Activated T-helper 1 cell treated with anti-CD3 and anti-CD28 coated beads, Interleukin-12 subunit alpha, Interleukin-12 subunit beta, Interleukin-2, Interleukin-4 antibody, amounts not matched to agents 30 ng/mL and 10 ng/mL and 1 ng/mL, durations not matched to agents 14 hours and 24 hours and 36 hours (primary cell): ENCODE results near the gene TCL1A. TPM values are rescaled to one million over a fixed set of nuclear protein-coding genes. Genes with fewer than 3 reads are reported as not detected.
"Not testable (repeated sequence)": the region's sequence is repeated elsewhere in the genome, so short reads cannot be mapped to it uniquely, and the experiment has no call there.

Experiments used
- DNase-seq: peaks from one replicate; pipeline ENCODE4 v3.0.0; 2021; ENCODE audit warnings: low spot score
- H3K27ac Mint-ChIP-seq: one replicate; pipeline ENCODE4 v1.8.0; 2021; ENCODE audit warnings: mild to moderate bottlenecking, mixed read lengths
- H3K27me3 Mint-ChIP-seq: one replicate; pipeline ENCODE4 v1.8.0; 2022; ENCODE audit warnings: mild to moderate bottlenecking, moderate library complexity, mixed read lengths; ENCODE audit not compliant: insufficient read depth
- H3K36me3 Mint-ChIP-seq: one replicate; pipeline ENCODE4 v1.8.0; 2021; ENCODE audit warnings: low read depth, mixed read lengths
- H3K4me1 Mint-ChIP-seq: one replicate; pipeline ENCODE4 v1.8.0; 2021; ENCODE audit warnings: low read depth, mixed read lengths
- H3K4me3 Mint-ChIP-seq: one replicate; pipeline ENCODE4 v1.8.0; 2021; ENCODE audit warnings: mild to moderate bottlenecking, moderate library complexity, mixed read lengths
- H3K9me3 Mint-ChIP-seq: one replicate; pipeline ENCODE4 v1.8.0; 2021; ENCODE audit warnings: mixed read lengths
- intact Hi-C: fragments of 100-400 bp; cut with micrococcal nuclease; formaldehyde crosslinking; loops from one replicate; pipeline ENCODE4 v1.15.1; 2024
- total RNA-seq: library from RNA; stranded (reverse); gene quantifications from 2 replicates; pipeline ENCODE4 v1.2.3, GENCODE V29; 2022

The TCL1A gene
- not detected in 2 replicates for total RNA-seq

GRCh38 chr14:95713596-95714371 is at the start of gene TCL1A:
TCL1A (minus strand) TSS chr14:95714125; CDS start chr14:95714066, 59 bp downstream.
- H3K27ac Mint-ChIP-seq: no peak within 1 kb of the TSS
- H3K27me3 Mint-ChIP-seq: peaks cover 12% of the 10 kb centered on the region
- H3K4me3 Mint-ChIP-seq: no peak within 1 kb of the TSS
- no peaks in the 10 kb centered on the region for H3K36me3 Mint-ChIP-seq
- intact Hi-C loops: no loop called here
- H3K9me3 Mint-ChIP-seq: no peaks in the 10 kb centered on the region
- no peaks in the 10 kb centered on the region for H3K4me1 Mint-ChIP-seq
- no peak for DNase-seq

DNA sequence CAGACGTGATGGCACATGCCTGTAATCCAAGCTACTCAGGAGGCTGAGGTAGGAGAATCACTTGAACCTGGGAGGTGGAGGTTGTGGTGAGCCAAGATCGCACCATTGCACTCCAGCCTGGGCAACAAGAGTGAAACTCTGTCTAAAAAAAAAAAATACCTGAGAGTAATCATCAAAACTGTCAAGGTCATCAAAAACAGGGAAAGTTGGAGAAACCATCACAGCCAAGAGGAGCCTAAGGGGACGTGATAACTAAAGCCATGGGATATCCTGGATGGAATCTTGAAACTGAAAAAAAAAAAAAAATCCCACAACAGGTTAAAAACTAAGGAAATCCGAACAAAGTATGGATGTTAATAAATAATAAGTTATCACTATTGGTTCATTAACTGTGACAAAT is 49.1 kb upstream of the TCL1A start:
- DNase-seq, H3K27me3 Mint-ChIP-seq, H3K36me3 Mint-ChIP-seq, H3K4me3 Mint-ChIP-seq, H3K4me1 Mint-ChIP-seq, H3K9me3 Mint-ChIP-seq, H3K27ac Mint-ChIP-seq, intact Hi-C loops: not testable (repeated sequence)

DNA sequence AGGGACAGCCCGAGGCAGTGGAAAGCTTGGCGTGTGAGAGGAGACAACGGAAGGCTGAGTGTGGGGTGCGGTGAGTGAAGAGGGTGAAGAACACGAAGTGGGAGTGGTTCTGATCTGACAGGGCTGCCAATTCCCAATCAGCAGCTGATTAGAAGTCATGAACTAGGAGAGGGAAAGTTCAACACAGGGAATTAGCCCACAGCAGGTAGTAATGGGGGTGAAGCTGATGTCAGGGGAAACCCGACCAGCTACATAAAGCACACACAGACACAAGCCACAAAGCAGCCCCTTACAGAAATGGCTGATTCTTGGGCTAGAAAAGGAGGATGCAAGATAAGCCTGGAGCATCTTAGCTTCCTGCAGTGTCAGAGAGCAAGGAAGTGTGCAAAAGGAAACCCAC is 47.5 kb upstream of the TCL1A start:
- no peaks in the 10 kb centered on the region for H3K9me3 Mint-ChIP-seq
- no peak overlapping the region for H3K4me3 Mint-ChIP-seq
- H3K4me1 Mint-ChIP-seq: no peaks in the 10 kb centered on the region
- no peak for DNase-seq
- no peaks in the 10 kb centered on the region for H3K36me3 Mint-ChIP-seq
- intact Hi-C loops: no loop called here
- peaks cover 10% of the 10 kb centered on the region for H3K27me3 Mint-ChIP-seq
- H3K27ac Mint-ChIP-seq: no peak overlapping the region

GRCh38 chr14:95760596-95760995 is 46.7 kb upstream of the TCL1A start:
- Mint-ChIP-seq H3K4me1 (no peaks in the 10 kb centered on the region), H3K9me3 (no peaks in the 10 kb centered on the region), H3K4me3 (no peak overlapping the region), H3K27ac (no peak overlapping the region), H3K36me3 (no peaks in the 10 kb centered on the region), H3K27me3 (peaks cover 10% of the 10 kb centered on the region)
- intact Hi-C loops: no loop called here
- DNase-seq: no peak

DNA sequence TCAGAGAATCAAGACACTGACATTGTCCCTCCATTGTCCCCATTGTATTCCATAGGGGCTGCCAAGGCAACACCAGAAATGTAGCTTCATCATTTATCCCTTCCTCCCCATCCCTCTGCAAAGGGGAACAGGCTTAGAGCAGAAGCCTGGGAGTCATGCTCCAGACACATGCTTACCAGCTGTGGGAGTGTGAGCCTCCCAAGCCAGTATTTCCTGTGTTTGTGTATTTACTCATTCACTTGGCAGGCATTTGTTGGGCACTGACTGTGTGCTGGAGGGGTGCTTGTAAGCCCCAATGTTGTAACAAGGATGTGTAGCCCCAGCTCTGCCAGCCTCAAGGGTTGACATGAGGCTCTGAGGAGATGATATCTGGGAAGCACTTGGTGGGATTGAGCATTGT is 46.0 kb upstream of the TCL1A start:
- DNase-seq: no peak
- no peaks in the 10 kb centered on the region for H3K4me1 Mint-ChIP-seq
- H3K36me3 Mint-ChIP-seq: no peaks in the 10 kb centered on the region
- H3K27me3 Mint-ChIP-seq: peaks cover 10% of the 10 kb centered on the region
- no peak overlapping the region for H3K27ac Mint-ChIP-seq
- no peaks in the 10 kb centered on the region for H3K9me3 Mint-ChIP-seq
- H3K4me3 Mint-ChIP-seq: no peak overlapping the region
- intact Hi-C loops: no loop called here

DNA sequence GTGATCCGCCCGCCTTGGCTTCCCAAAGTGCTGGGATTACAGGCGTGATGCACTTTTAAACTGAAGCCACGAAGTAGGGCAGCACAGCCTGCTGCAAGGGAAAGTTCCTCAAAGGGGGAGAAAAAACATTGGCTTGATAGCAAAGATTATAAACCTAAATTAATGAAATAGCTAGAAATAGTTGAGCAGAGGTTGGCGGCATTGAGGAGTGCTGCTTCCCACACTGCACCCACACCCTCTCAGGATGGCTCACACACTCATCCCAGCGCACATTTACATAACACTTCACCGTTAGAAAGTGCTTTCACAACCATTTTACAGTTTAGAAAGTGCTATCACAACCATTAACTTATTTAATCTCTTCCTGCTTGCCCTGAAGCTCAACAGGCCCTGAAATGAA is 44.4 kb upstream of the TCL1A start:
- Mint-ChIP-seq H3K4me3 (no peak overlapping the region), H3K9me3 (no peaks in the 10 kb centered on the region), H3K36me3 (no peaks in the 10 kb centered on the region), H3K27ac (no peak overlapping the region), H3K4me1 (no peaks in the 10 kb centered on the region), H3K27me3 (peaks cover 10% of the 10 kb centered on the region)
- no peak for DNase-seq
- intact Hi-C loops: no loop called here

GRCh38 chr14:95756751-95757150 is 42.8 kb upstream of the TCL1A start:
- no peak for DNase-seq
- Mint-ChIP-seq H3K27me3 (peaks cover 2% of the 10 kb centered on the region), H3K36me3 (no peaks in the 10 kb centered on the region), H3K9me3 (no peaks in the 10 kb centered on the region), H3K4me1 (no peaks in the 10 kb centered on the region), H3K27ac (no peak overlapping the region), H3K4me3 (no peak overlapping the region)
- intact Hi-C loops: no loop called here

- intact Hi-C loops: no loop called here
- DNase-seq: no peak
- Mint-ChIP-seq H3K27me3 (peaks cover 2% of the 10 kb centered on the region), H3K4me3 (no peak overlapping the region), H3K27ac (no peak overlapping the region), H3K36me3 (no peaks in the 10 kb centered on the region), H3K4me1 (no peaks in the 10 kb centered on the region), H3K9me3 (no peaks in the 10 kb centered on the region)
Measured at GRCh38 chr14:95756127-95756526, 42.2 kb upstream of the TCL1A start.

- intact Hi-C loops: no loop called here
- H3K4me1 Mint-ChIP-seq: peaks cover 7% of the 10 kb centered on the region
- H3K27ac Mint-ChIP-seq: no peak overlapping the region
- peaks cover 3% of the 10 kb centered on the region for H3K36me3 Mint-ChIP-seq
- H3K4me3 Mint-ChIP-seq: no peak overlapping the region
- H3K9me3 Mint-ChIP-seq: peaks cover 6% of the 10 kb centered on the region
- H3K27me3 Mint-ChIP-seq: no peaks in the 10 kb centered on the region
- no peak for DNase-seq
Measured at GRCh38 chr14:95741781-95742180, 27.9 kb upstream of the TCL1A start.

DNA sequence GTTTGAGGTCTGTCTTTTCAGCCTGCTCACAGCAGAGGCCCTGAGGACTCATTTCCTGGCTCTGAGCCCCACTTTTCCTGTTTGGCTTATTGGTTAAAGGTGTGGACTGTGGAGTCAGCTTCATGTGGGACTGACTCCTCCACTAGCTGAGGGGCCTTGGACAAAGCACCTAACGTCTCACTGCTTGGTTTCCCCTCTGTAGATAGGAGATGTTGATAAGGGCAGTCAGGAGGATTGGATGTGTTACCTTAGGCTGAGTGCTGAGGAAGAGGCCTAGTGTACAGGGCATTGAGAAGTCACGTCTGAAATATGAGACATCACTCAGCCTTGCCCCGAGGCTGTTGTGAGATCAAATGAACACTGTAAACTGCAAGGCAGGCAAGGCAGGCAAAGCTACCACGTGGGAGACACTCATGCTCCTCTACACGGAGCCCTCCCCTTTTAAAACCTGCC is 27.1 kb upstream of the TCL1A start:
- H3K4me3 Mint-ChIP-seq: no peak overlapping the region
- intact Hi-C loops: no loop called here
- peaks cover 7% of the 10 kb centered on the region for H3K4me1 Mint-ChIP-seq
- H3K27me3 Mint-ChIP-seq: no peaks in the 10 kb centered on the region
- H3K27ac Mint-ChIP-seq: no peak overlapping the region
- H3K36me3 Mint-ChIP-seq: peaks cover 3% of the 10 kb centered on the region
- DNase-seq: no peak
- H3K9me3 Mint-ChIP-seq: peaks cover 6% of the 10 kb centered on the region

- peaks cover 1% of the 10 kb centered on the region for H3K27me3 Mint-ChIP-seq
- H3K27ac Mint-ChIP-seq: no peak overlapping the region
- peaks cover 7% of the 10 kb centered on the region for H3K4me1 Mint-ChIP-seq
- H3K9me3 Mint-ChIP-seq: peaks cover 6% of the 10 kb centered on the region
- no peak overlapping the region for H3K4me3 Mint-ChIP-seq
- no peak for DNase-seq
- peaks cover 3% of the 10 kb centered on the region for H3K36me3 Mint-ChIP-seq
- intact Hi-C loops: no loop called here
Measured at GRCh38 chr14:95739356-95739755, 25.4 kb upstream of the TCL1A start.

- H3K36me3 Mint-ChIP-seq: no peaks in the 10 kb centered on the region
- peaks cover 9% of the 10 kb centered on the region for H3K27me3 Mint-ChIP-seq
- H3K27ac Mint-ChIP-seq: no peak overlapping the region
- DNase-seq: no peak
- no peaks in the 10 kb centered on the region for H3K9me3 Mint-ChIP-seq
- no peak overlapping the region for H3K4me3 Mint-ChIP-seq
- H3K4me1 Mint-ChIP-seq: no peaks in the 10 kb centered on the region
- intact Hi-C loops: no loop called here
Measured at GRCh38 chr14:95733212-95733611, 19.3 kb upstream of the TCL1A start.

DNA sequence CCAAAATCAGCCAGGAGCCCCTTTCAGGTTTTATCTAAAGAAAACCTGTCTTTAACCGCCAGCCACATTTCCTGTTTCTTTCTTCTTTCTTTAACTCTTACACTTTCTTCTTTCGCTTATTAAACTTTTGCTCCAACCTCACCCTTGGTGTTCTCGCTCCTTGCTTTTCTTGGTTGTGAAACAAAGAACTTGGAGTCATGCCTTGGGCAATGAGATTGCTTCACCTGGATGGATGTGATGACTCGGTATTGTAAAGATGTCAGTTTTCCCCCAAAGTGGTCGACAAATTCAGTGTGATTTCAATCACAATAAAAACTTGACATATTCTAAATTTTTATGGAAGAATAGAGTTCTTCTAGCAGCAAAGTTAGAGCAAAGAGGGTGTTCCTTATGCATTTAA is 16.2 kb upstream of the TCL1A start:
- Mint-ChIP-seq H3K27me3 (peaks cover 7% of the 10 kb centered on the region), H3K27ac (no peak overlapping the region)

More for the DNA sequence above, 16.2 kb upstream of the TCL1A start:
- no peak for DNase-seq
- no peaks in the 10 kb centered on the region for H3K36me3 Mint-ChIP-seq
- H3K9me3 Mint-ChIP-seq: no peaks in the 10 kb centered on the region
- intact Hi-C loops: no loop called here
- no peak overlapping the region for H3K4me3 Mint-ChIP-seq
- no peaks in the 10 kb centered on the region for H3K4me1 Mint-ChIP-seq
